A172 (cell line): Measurements from ENCODE around the gene NSMF. TPM values are rescaled to one million over a fixed set of nuclear protein-coding genes. Genes with fewer than 3 reads are reported as not detected.
"Not testable (repeated sequence)": the region's sequence is repeated elsewhere in the genome, so short reads cannot be mapped to it uniquely, and the experiment has no call there.

ENCODE experiments used
- DNase-seq: peaks from one replicate; pipeline ENCODE4 v3.0.0-alpha.2; 2015; ENCODE audit warnings: low spot score
- total RNA-seq: library from RNA; depleted of rRNA; stranded (reverse); fragments of >200 nt; shearing (Covaris generic); gene quantifications from 2 replicates; pipeline ENCODE4 v1.2.3, GENCODE V29; 2014; rRNA removed

NSMF gene
- total RNA-seq, 1 experiment from 2014 or later, result 46.4 TPM

GRCh38 chr9:137411260-137411644 is 47.9 kb downstream of the NSMF start:
- peak; percentile 63 for DNase-seq

- DNase-seq, result no peak
Measured at GRCh38 chr9:137410891-137411249, 48.3 kb downstream of the NSMF start.

GRCh38 chr9:137410236-137410890 is 48.8 kb downstream of the NSMF start:
- DNase-seq, result not testable (repeated sequence)

GRCh38 chr9:137409515-137409914 is 49.6 kb downstream of the NSMF start:
- DNase-seq, result no peak

- DNase-seq, result no peak
Measured at GRCh38 chr9:137408651-137409405, 50.3 kb downstream of the NSMF start.

GRCh38 chr9:137407590-137408300 is 51.4 kb downstream of the NSMF start:
- no peak for DNase-seq

- DNase-seq, result no peak
Measured at GRCh38 chr9:137406876-137407589, 52.1 kb downstream of the NSMF start.

- no peak for DNase-seq
Measured at GRCh38 chr9:137406085-137406760, 52.9 kb downstream of the NSMF start.

- no peak for DNase-seq
Measured at GRCh38 chr9:137405677-137406081, 53.5 kb downstream of the NSMF start.

- DNase-seq, result no peak
Measured at GRCh38 chr9:137404961-137405567, 54.1 kb downstream of the NSMF start.

GRCh38 chr9:137403269-137403668 is 55.9 kb downstream of the NSMF start:
- DNase-seq, result no peak

GRCh38 chr9:137402746-137403145 is 56.4 kb downstream of the NSMF start:
- DNase-seq, result no peak

GRCh38 chr9:137398561-137399468 is 60.3 kb downstream of the NSMF start:
- no peak for DNase-seq

GRCh38 chr9:137397675-137398423 is 61.3 kb downstream of the NSMF start:
- no peak for DNase-seq

Other genes starting within 250 kb of the NSMF start
- gene RNF208, start 237.1 kb downstream of the NSMF start, total RNA-seq, result 0.09 and 0.17 TPM in 2 replicates
- gene CYSRT1, start 234.2 kb downstream of the NSMF start, total RNA-seq, result 5.1 and 5.4 TPM in 2 replicates
- gene RNF224, start 231.8 kb downstream of the NSMF start, total RNA-seq, result 0.86 and 1.1 TPM in 2 replicates
- 1.1 and 1.6 TPM in 2 replicates for gene SLC34A3, start 228.4 kb downstream of the NSMF start, total RNA-seq
- 599 and 717 TPM in 2 replicates for gene TUBB4B, start 218.0 kb downstream of the NSMF start, total RNA-seq
- gene STPG3, start 208.0 kb downstream of the NSMF start, total RNA-seq, result not detected in 2 replicates
- 104 and 116 TPM in 2 replicates for gene NELFB, start 204.0 kb downstream of the NSMF start, total RNA-seq
- gene TOR4A, start 181.6 kb downstream of the NSMF start, total RNA-seq, result 79.6 and 94.5 TPM in 2 replicates
- gene NRARP, start 157.1 kb downstream of the NSMF start, total RNA-seq, result 0.40 and 0.43 TPM in 2 replicates
- 3.4 and 9.9 TPM in 2 replicates for gene EXD3, start 36.2 kb downstream of the NSMF start, total RNA-seq
- gene NOXA1, start 35.9 kb downstream of the NSMF start, total RNA-seq, result 1.7 and 3.3 TPM in 2 replicates
- gene ENTPD8, start 18.0 kb downstream of the NSMF start, total RNA-seq, result 0.83 and 0.98 TPM in 2 replicates
- 0.14 and 0.36 TPM in 2 replicates for gene PNPLA7, start 91.1 kb upstream of the NSMF start, total RNA-seq
- gene MRPL41, start 92.5 kb upstream of the NSMF start, total RNA-seq, result 86.1 and 103 TPM in 2 replicates
- gene DPH7, start 119.6 kb upstream of the NSMF start, total RNA-seq, result 47.4 and 56.0 TPM in 2 replicates
- 66.5 and 68.8 TPM in 2 replicates for gene ZMYND19, start 131.2 kb upstream of the NSMF start, total RNA-seq
- 57.3 and 64.3 TPM in 2 replicates for gene ARRDC1, start 146.4 kb upstream of the NSMF start, total RNA-seq
- gene EHMT1, start 159.7 kb upstream of the NSMF start, total RNA-seq, result 45.3 and 54.7 TPM in 2 replicates